H9 (cell line): ENCODE results near the gene C19orf33. TPM values are rescaled to one million over a fixed set of nuclear protein-coding genes. Genes with fewer than 3 reads are reported as not detected.
A peak's percentile ranks its signal among the peaks of the same experiment; 100 is the strongest.

Source experiments
- DNase-seq: peaks from one replicate; pipeline ENCODE4 v3.0.0-alpha.2; 2017
- H2AFZ ChIP-seq: one replicate; pipeline ENCODE4 v1.6.1; 2013; ENCODE audit warnings: mild to moderate bottlenecking, low read length, control low read depth, moderate library complexity
- H2AK5ac ChIP-seq: 2 replicates; pipeline ENCODE4 v1.6.1; 2013; ENCODE audit warnings: low read length, control low read depth, mixed read lengths; ENCODE audit not compliant: insufficient read length
- H2BK120ac ChIP-seq: one replicate; pipeline ENCODE4 v1.6.1; 2013; ENCODE audit warnings: low read depth, mild to moderate bottlenecking, low read length, control low read depth, inconsistent platforms; ENCODE audit not compliant: poor library complexity, severe bottlenecking
- H2BK12ac ChIP-seq: 2 replicates; pipeline ENCODE4 v1.6.1; 2013; ENCODE audit warnings: low read length, control low read depth, mixed read lengths, low read depth; ENCODE audit not compliant: insufficient read length
- H2BK15ac ChIP-seq: 2 replicates; pipeline ENCODE4 v1.6.1; 2013; ENCODE audit warnings: low read depth, low read length, control low read depth
- H2BK20ac ChIP-seq: one replicate; pipeline ENCODE4 v1.6.1; 2013; ENCODE audit warnings: low read depth, mild to moderate bottlenecking, low read length, control low read depth, inconsistent platforms; ENCODE audit not compliant: poor library complexity, severe bottlenecking
- H2BK5ac ChIP-seq: 2 replicates; pipeline ENCODE4 v1.6.1; 2013; ENCODE audit warnings: low read length, control low read depth, mixed read lengths; ENCODE audit not compliant: insufficient read length
- H3K14ac ChIP-seq: 2 replicates; pipeline ENCODE4 v1.6.1; 2013; ENCODE audit warnings: low read length, control low read depth; ENCODE audit not compliant: insufficient read depth
- H3K18ac ChIP-seq: 2 replicates; pipeline ENCODE4 v1.6.1; 2013; ENCODE audit warnings: low read depth, mild to moderate bottlenecking, mixed read lengths, low read length, control low read depth; ENCODE audit not compliant: insufficient read length
- H3K23ac ChIP-seq: 2 replicates; pipeline ENCODE4 v1.6.1; 2013; ENCODE audit warnings: low read length, control low read depth, mixed read lengths, low read depth; ENCODE audit not compliant: insufficient read length
- H3K23me2 ChIP-seq: 2 replicates; pipeline ENCODE4 v1.6.1; 2013; ENCODE audit warnings: low read depth, mild to moderate bottlenecking, mixed read lengths, low read length, control low read depth; ENCODE audit not compliant: insufficient read length, poor library complexity, severe bottlenecking
- H3K27ac ChIP-seq: 2 replicates; pipeline ENCODE4 v1.5.1; 2013; ENCODE audit warnings: low read length, control low read depth, mixed read lengths, low read depth; ENCODE audit not compliant: insufficient read length
- H3K27me3 ChIP-seq: 2 replicates; pipeline ENCODE4 v1.6.1; 2013; ENCODE audit warnings: low read length, control low read depth, inconsistent platforms; ENCODE audit not compliant: insufficient read depth
- H3K4ac ChIP-seq: 2 replicates; pipeline ENCODE4 v1.6.1; 2013; ENCODE audit warnings: low read depth, mild to moderate bottlenecking, control low read depth, inconsistent platforms, low read length, moderate library complexity
- H3K4me1 ChIP-seq: 2 replicates; pipeline ENCODE4 v1.6.1; 2013; ENCODE audit warnings: low read length, control low read depth, inconsistent platforms; ENCODE audit not compliant: insufficient read depth
- H3K4me2 ChIP-seq: 2 replicates; pipeline ENCODE4 v1.6.1; 2013; ENCODE audit warnings: low read length, control low read depth, mixed read lengths; ENCODE audit not compliant: insufficient read length, insufficient read depth
- H3K56ac ChIP-seq: 2 replicates; pipeline ENCODE4 v1.6.1; 2013; ENCODE audit warnings: low read depth, mild to moderate bottlenecking, mixed read lengths, low read length, control low read depth; ENCODE audit not compliant: insufficient read length
- H3K79me1 ChIP-seq: 2 replicates; pipeline ENCODE4 v1.6.1; 2013; ENCODE audit warnings: low read depth, mild to moderate bottlenecking, moderate library complexity, low read length, control low read depth, inconsistent platforms; ENCODE audit not compliant: insufficient read depth, poor library complexity, severe bottlenecking
- H3K79me2 ChIP-seq: 2 replicates; pipeline ENCODE4 v1.6.1; 2013; ENCODE audit warnings: low read length, control low read depth, inconsistent platforms; ENCODE audit not compliant: insufficient read depth
- H3K9ac ChIP-seq: 2 replicates; pipeline ENCODE4 v1.6.1; 2013; ENCODE audit warnings: low read length, control low read depth, mixed read lengths; ENCODE audit not compliant: insufficient read length; ENCODE audit errors: extremely low read depth
- H3K9me3 ChIP-seq: one replicate; pipeline ENCODE4 v1.6.1; 2013; ENCODE audit warnings: low read depth, low read length, inconsistent platforms; ENCODE audit not compliant: control insufficient read depth
- H3T11ph ChIP-seq: one replicate; pipeline ENCODE4 v1.6.1; 2013; ENCODE audit warnings: mild to moderate bottlenecking, low read length, control low read depth, inconsistent platforms
- H4K20me1 ChIP-seq: one replicate; pipeline ENCODE4 v1.6.1; 2013; ENCODE audit not compliant: control insufficient read depth, insufficient read length, insufficient read depth
- H4K5ac ChIP-seq: 2 replicates; pipeline ENCODE4 v1.6.1; 2013; ENCODE audit warnings: low read depth, mild to moderate bottlenecking, mixed read lengths, low read length, control low read depth; ENCODE audit not compliant: insufficient read length
- H4K8ac ChIP-seq: replicated peaks from 2 replicates; pipeline ENCODE4 v1.6.1; 2013; ENCODE audit warnings: low read length, control low read depth, mixed read lengths, low read depth; ENCODE audit not compliant: insufficient read length
- H4K91ac ChIP-seq: 2 replicates; pipeline ENCODE4 v1.6.1; 2013; ENCODE audit warnings: low read depth, mild to moderate bottlenecking, moderate library complexity, mixed read lengths, low read length, control low read depth; ENCODE audit not compliant: insufficient read length
- H3K27ac Mint-ChIP-seq, 3 experiments: 2 replicates in 2 of 3; 3 replicates in 1 of 3; pipeline ENCODE4 v1.8.0; 2020 to 2021; ENCODE audit warnings: mixed read lengths in 3 of 3, mild to moderate bottlenecking in 1 of 3, moderate library complexity in 1 of 3
- H3K27me3 Mint-ChIP-seq: 2 replicates; pipeline ENCODE4 v1.8.0; 2021; ENCODE audit warnings: low read depth, mild to moderate bottlenecking, moderate library complexity, mixed read lengths
- H3K36me3 Mint-ChIP-seq, 3 experiments: 2 replicates in 2 of 3; 3 replicates in 1 of 3; pipeline ENCODE4 v1.8.0; 2020 to 2021; ENCODE audit warnings: low read depth in 3 of 3, mixed read lengths in 3 of 3; ENCODE audit not compliant: insufficient read depth in 1 of 3
- H3K4me1 Mint-ChIP-seq, 2 experiments: 2 replicates each; pipeline ENCODE4 v1.8.0; 2020; ENCODE audit warnings: mixed read lengths in 2 of 2
- H3K4me3 Mint-ChIP-seq, 2 experiments: 2 replicates in 1 of 2; 3 replicates in 1 of 2; pipeline ENCODE4 v1.8.0; 2020 to 2021; ENCODE audit warnings: mild to moderate bottlenecking in 2 of 2, mixed read lengths in 2 of 2, moderate library complexity in 1 of 2
- H3K9me3 Mint-ChIP-seq, 2 experiments: 2 replicates in 1 of 2; 3 replicates in 1 of 2; pipeline ENCODE4 v1.8.0; 2020; ENCODE audit warnings: mild to moderate bottlenecking in 2 of 2, mixed read lengths in 2 of 2, moderate library complexity in 1 of 2
- WGBS: extraction: QIAGEN DNeasy Blood & Tissue Kit; methylation state at CpG from one replicate; pipeline ENCODE4 v1.1.7; 2013; ENCODE audit warnings: missing lambda C conversion rate, low lambda C conversion rate, mixed read lengths; ENCODE audit not compliant: insufficient read length; ENCODE audit errors: extremely low coverage; 5-methylcytosine and 5-hydroxymethylcytosine counted together
- total RNA-seq: library from RNA; stranded (reverse); gene quantifications from 2 replicates; pipeline ENCODE4 v1.2.1, GENCODE V29; 2021
- TF ChIP-seq, protein P1 (sequence below): fragments of 200-600 bp; sonication (generic); conservative IDR thresholded peaks from 3 replicates; pipeline ENCODE4 v1.8.0; 2021; ENCODE audit warnings: antibody characterized with exemption, mild to moderate bottlenecking

The C19orf33 gene
- total RNA-seq, 1 experiment from 2014 or later = not detected

DNA sequence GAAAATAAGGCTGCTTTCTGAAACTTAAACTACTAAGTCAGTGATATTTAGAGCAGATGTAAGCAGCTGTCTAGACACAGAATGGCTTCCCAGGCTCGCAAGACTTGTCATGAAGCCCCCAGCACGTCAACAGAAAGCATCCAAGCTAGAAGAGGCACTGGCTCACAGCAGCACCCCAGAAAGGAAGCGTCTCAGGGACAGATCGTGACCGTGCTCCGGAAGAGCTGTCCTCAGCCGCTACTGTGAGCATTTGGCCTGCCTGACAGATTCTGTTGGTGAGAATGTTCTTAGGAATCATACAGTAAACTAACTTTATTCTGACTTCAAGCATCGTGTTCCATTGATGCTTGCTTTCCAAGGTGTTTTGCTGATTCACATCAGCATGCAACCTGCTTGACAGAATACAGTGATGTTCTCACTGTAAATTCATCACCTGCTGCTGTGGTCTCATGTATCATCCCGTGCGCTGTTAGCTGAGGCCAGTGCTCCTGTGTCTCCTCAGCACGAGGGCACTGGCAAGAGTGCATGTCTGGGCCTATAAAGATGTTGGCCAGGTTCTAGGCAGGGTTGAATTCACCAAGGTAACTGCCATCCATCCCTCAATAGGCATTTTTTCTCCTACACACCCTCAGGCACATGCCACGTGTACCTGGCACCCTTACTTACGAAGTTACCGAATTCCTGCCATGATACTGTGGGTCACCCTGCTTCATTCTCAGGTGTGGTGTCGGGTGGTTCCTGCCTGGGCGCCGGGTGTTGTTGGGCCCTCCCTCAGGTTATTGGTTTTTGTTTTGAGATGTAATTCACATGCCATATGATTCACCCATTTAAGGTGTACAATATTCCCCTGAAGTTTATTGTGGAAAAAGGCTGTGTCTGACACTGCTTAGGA, 23.8 kb upstream of the C19orf33 start:
- H3K4me1 ChIP-seq = no peaks in the 10 kb centered on the region
- no peak overlapping the region for H4K8ac ChIP-seq
- no peak overlapping the region for H4K5ac ChIP-seq
- no CpG with 5 or more reads among the region's 17 CpGs for WGBS
- no peak overlapping the region for H2BK12ac ChIP-seq
- H3K27me3 Mint-ChIP-seq = no peaks in the 10 kb centered on the region
- DNase-seq = no peak
- no peak overlapping the region for H3K56ac ChIP-seq
- H3K27me3 ChIP-seq = no peaks in the 10 kb centered on the region
- H3K79me2 ChIP-seq = peaks cover 16% of the 10 kb centered on the region; the same call in 1 of the 2 replicates
- H2AK5ac ChIP-seq = no peak overlapping the region
- peaks cover 6 to 11% of the 10 kb centered on the region in 2 experiments; a peak in 2 of 4 replicates for H3K4me1 Mint-ChIP-seq
- no peak overlapping the region for H4K91ac ChIP-seq
- H2BK20ac ChIP-seq = no peak overlapping the region
- no peaks in the 10 kb centered on the region for H3K9me3 Mint-ChIP-seq
- H2BK5ac ChIP-seq = no peak overlapping the region
- H3K27ac ChIP-seq = no peak overlapping the region
- H3K14ac ChIP-seq = no peak overlapping the region
- no peaks in the 10 kb centered on the region for H3K23me2 ChIP-seq
- H2BK120ac ChIP-seq = no peak overlapping the region
- no peak overlapping the region for H3K4ac ChIP-seq
- no peak overlapping the region for H3K9ac ChIP-seq
- H3K36me3 Mint-ChIP-seq = peaks cover 9 to 34% (median 27%) of the 10 kb centered on the region in 3 experiments; a peak in 6 of 7 replicates
- H3K4me3 Mint-ChIP-seq = no peak overlapping the region
- no peak overlapping the region for H3K4me2 ChIP-seq
- H4K20me1 ChIP-seq = no peaks in the 10 kb centered on the region
- no peak overlapping the region for H3K18ac ChIP-seq
- no peak overlapping the region for H2AFZ ChIP-seq
- H2BK15ac ChIP-seq = no peak overlapping the region
- H3K27ac Mint-ChIP-seq = peak overlapping the region; percentile 52 to 80 (median 63); a peak in 5 of 7 replicates
- H3K79me1 ChIP-seq = peaks cover 6% of the 10 kb centered on the region
- TF ChIP-seq, protein P1, sequence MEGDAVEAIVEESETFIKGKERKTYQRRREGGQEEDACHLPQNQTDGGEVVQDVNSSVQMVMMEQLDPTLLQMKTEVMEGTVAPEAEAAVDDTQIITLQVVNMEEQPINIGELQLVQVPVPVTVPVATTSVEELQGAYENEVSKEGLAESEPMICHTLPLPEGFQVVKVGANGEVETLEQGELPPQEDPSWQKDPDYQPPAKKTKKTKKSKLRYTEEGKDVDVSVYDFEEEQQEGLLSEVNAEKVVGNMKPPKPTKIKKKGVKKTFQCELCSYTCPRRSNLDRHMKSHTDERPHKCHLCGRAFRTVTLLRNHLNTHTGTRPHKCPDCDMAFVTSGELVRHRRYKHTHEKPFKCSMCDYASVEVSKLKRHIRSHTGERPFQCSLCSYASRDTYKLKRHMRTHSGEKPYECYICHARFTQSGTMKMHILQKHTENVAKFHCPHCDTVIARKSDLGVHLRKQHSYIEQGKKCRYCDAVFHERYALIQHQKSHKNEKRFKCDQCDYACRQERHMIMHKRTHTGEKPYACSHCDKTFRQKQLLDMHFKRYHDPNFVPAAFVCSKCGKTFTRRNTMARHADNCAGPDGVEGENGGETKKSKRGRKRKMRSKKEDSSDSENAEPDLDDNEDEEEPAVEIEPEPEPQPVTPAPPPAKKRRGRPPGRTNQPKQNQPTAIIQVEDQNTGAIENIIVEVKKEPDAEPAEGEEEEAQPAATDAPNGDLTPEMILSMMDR = no peak
- H3K23ac ChIP-seq = no peak overlapping the region
- H3T11ph ChIP-seq = no peak overlapping the region
- H3K9me3 ChIP-seq = no peaks in the 10 kb centered on the region
